ENCODE data around the gene AMACR.

GRCh38 chr5:33938881-33939280, 69.0 kb downstream of the AMACR start:
- TF ChIP-seq, protein P1, sequence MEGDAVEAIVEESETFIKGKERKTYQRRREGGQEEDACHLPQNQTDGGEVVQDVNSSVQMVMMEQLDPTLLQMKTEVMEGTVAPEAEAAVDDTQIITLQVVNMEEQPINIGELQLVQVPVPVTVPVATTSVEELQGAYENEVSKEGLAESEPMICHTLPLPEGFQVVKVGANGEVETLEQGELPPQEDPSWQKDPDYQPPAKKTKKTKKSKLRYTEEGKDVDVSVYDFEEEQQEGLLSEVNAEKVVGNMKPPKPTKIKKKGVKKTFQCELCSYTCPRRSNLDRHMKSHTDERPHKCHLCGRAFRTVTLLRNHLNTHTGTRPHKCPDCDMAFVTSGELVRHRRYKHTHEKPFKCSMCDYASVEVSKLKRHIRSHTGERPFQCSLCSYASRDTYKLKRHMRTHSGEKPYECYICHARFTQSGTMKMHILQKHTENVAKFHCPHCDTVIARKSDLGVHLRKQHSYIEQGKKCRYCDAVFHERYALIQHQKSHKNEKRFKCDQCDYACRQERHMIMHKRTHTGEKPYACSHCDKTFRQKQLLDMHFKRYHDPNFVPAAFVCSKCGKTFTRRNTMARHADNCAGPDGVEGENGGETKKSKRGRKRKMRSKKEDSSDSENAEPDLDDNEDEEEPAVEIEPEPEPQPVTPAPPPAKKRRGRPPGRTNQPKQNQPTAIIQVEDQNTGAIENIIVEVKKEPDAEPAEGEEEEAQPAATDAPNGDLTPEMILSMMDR (IDR thresholded peaks at IDR 0.05; ENCODE audit: low read length): no peak
- TF ChIP-seq EZH2 (IDR thresholded peaks at IDR 0.05; ENCODE audit: borderline replicate concordance, low read length): no peak

Measured in OCI-LY1 (cell line).